Endothelial cell of umbilical vein (primary cell): Measurements from ENCODE around the gene ZNF366. TPM values are rescaled to one million over a fixed set of nuclear protein-coding genes. Genes with fewer than 3 reads are reported as not detected.

Experiments
- polyA plus RNA-seq, 4 experiments: library from polyadenylated mRNA; depleted of rRNA in 3 of 4; stranded (reverse) in 3 of 4; unstranded in 1 of 4; fragments of >200 nt; gene quantifications; 2 replicates each; pipeline versions ENCODE4 v1.2.1 to v1.2.3, GENCODE V29; 2011 to 2012; ENCODE audit warnings: missing spikeins in 1 of 4
- total RNA-seq: library from RNA; stranded (reverse); gene quantifications from 2 replicates; pipeline ENCODE4 v1.2.3, GENCODE V29; 2021

Gene ZNF366
- total and polyA plus RNA-seq, 2 donors (not counting 3 experiments of a cell fraction or from before 2014, with no cell fraction given) = 1.3 to 4.1 TPM

Other genes starting within 250 kb of the ZNF366 start
- 58.0 and 67.1 TPM in 2 replicates for gene MRPS27, start 187.2 kb downstream of the ZNF366 start, total RNA-seq
- 52.3 and 56.0 TPM in 2 replicates for gene MRPS27, start 187.2 kb downstream of the ZNF366 start, polyA plus RNA-seq
- gene PTCD2, start 187.0 kb downstream of the ZNF366 start, total RNA-seq = 6.2 and 6.7 TPM in 2 replicates
- gene PTCD2, start 187.0 kb downstream of the ZNF366 start, polyA plus RNA-seq = 4.1 and 4.3 TPM in 2 replicates